Measurements from ENCODE around the gene TTC38.

DNA sequence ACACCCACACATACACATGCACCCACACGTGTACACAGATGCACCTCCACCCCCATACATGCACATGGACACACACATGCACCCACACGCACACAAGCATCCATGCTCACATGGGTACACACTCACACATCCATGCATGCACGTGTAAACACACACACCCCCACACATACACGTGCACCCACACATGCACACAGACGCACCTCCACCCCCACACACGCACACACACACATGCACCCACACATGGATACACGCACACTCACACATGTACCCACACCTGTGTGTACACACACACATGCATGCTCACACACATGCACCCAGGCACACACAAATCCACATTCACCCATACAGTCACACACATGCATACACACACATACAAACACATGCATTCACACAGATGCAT, 42.2 kb upstream of the TTC38 start:
- TF ChIP-seq EZH2phosphoT487 (IDR thresholded peaks at IDR 0.05; ENCODE audit: insufficient read depth, low read depth): no peak
- TF ChIP-seq EZH2 (IDR thresholded peaks at IDR 0.05; ENCODE audit: insufficient read depth, poor library complexity, severe bottlenecking): no peak
